KMS-11 (cell line): Measurements from ENCODE around the gene SLC37A3.

Experiments used
- H2AFZ ChIP-seq: fragments of 200-600 bp; sonication (generic); 2 replicates; pipeline ENCODE4 v1.6.1; 2016; ENCODE audit warnings: antibody characterized with exemption, mixed run types, low read depth
- H3K27ac ChIP-seq: fragments of 200-600 bp; sonication (generic); 2 replicates; pipeline ENCODE4 v1.6.1; 2016; ENCODE audit warnings: mild to moderate bottlenecking, mixed run types
- H3K27me3 ChIP-seq: fragments of 200-600 bp; sonication (generic); 2 replicates; pipeline ENCODE4 v1.6.1; 2017; ENCODE audit warnings: mild to moderate bottlenecking, low read depth, mixed run types, moderate library complexity; ENCODE audit not compliant: insufficient read depth
- H3K36me3 ChIP-seq: fragments of 200-600 bp; sonication (generic); 2 replicates; pipeline ENCODE4 v1.6.1; 2017; ENCODE audit warnings: mild to moderate bottlenecking, mixed run types; ENCODE audit not compliant: insufficient read depth
- H3K4me1 ChIP-seq: fragments of 200-600 bp; sonication (generic); 2 replicates; pipeline ENCODE4 v1.6.1; 2016; ENCODE audit warnings: mild to moderate bottlenecking, low read depth, mixed run types; ENCODE audit not compliant: poor library complexity, severe bottlenecking
- H3K4me2 ChIP-seq: fragments of 200-600 bp; sonication (generic); 2 replicates; pipeline ENCODE4 v1.7.0; 2016; ENCODE audit warnings: mild to moderate bottlenecking, mixed run types
- H3K4me3 ChIP-seq: fragments of 200-600 bp; sonication (generic); IDR thresholded peaks from 2 replicates; pipeline ENCODE4 v1.6.1; 2017; ENCODE audit warnings: low read depth, low read length, mixed read lengths; ENCODE audit not compliant: insufficient read depth
- H3K79me2 ChIP-seq: fragments of 200-600 bp; sonication (generic); 2 replicates; pipeline ENCODE4 v1.6.1; 2016; ENCODE audit warnings: low read depth, mixed run types; ENCODE audit not compliant: insufficient read depth
- H3K9ac ChIP-seq: fragments of 200-600 bp; sonication (generic); 2 replicates; pipeline ENCODE4 v1.6.1; 2016; ENCODE audit warnings: mild to moderate bottlenecking, mixed run types
- H4K20me1 ChIP-seq: fragments of 200-600 bp; sonication (generic); 2 replicates; pipeline ENCODE4 v1.6.1; 2016; ENCODE audit warnings: mild to moderate bottlenecking, mixed run types; ENCODE audit not compliant: insufficient read depth
- CTCF ChIP-seq: fragments of 200-600 bp; sonication (generic); conservative IDR thresholded peaks from 2 replicates; pipeline ENCODE4 v1.6.1; 2017; ENCODE audit warnings: low read depth, mild to moderate bottlenecking, antibody characterized with exemption, low read length, moderate library complexity, mixed read lengths

Gene SLC37A3

GRCh38 chr7:140333686-140334085 is 64.6 kb downstream of the SLC37A3 start:
- no peaks in the 10 kb centered on the region for H3K27me3 ChIP-seq
- H3K4me2 ChIP-seq: no peak overlapping the region
- no peaks in the 10 kb centered on the region for H3K4me1 ChIP-seq
- TF ChIP-seq CTCF: no peak
- H3K27ac ChIP-seq: no peak overlapping the region
- no peaks in the 10 kb centered on the region for H3K36me3 ChIP-seq
- H3K79me2 ChIP-seq: no peaks in the 10 kb centered on the region
- no peak overlapping the region for H3K4me3 ChIP-seq
- no peak overlapping the region for H2AFZ ChIP-seq
- H3K9ac ChIP-seq: no peak overlapping the region
- H4K20me1 ChIP-seq: no peaks in the 10 kb centered on the region

GRCh38 chr7:140333223-140333622 is 65.1 kb downstream of the SLC37A3 start:
- Histone ChIP-seq H4K20me1 (no peaks in the 10 kb centered on the region), H3K79me2 (no peaks in the 10 kb centered on the region)

GRCh38 chr7:140330595-140330994 is 67.7 kb downstream of the SLC37A3 start:
- H3K27me3 ChIP-seq: no peaks in the 10 kb centered on the region
- no peaks in the 10 kb centered on the region for H3K36me3 ChIP-seq
- H2AFZ ChIP-seq: no peak overlapping the region
- no peak overlapping the region for H3K27ac ChIP-seq
- peaks cover 6% of the 10 kb centered on the region for H3K4me1 ChIP-seq
- no peaks in the 10 kb centered on the region for H3K79me2 ChIP-seq
- TF ChIP-seq CTCF: no peak
- no peak overlapping the region for H3K4me3 ChIP-seq
- H4K20me1 ChIP-seq: no peaks in the 10 kb centered on the region
- no peak overlapping the region for H3K4me2 ChIP-seq
- H3K9ac ChIP-seq: no peak overlapping the region

More at GRCh38 chr7:140333223-140333622, 65.1 kb downstream of the SLC37A3 start:
- Histone ChIP-seq H3K9ac (no peak overlapping the region), H3K27ac (no peak overlapping the region), H3K4me2 (no peak overlapping the region), H3K4me1 (no peaks in the 10 kb centered on the region), H3K27me3 (no peaks in the 10 kb centered on the region), H3K4me3 (no peak overlapping the region), H3K36me3 (no peaks in the 10 kb centered on the region), H2AFZ (no peak overlapping the region)
- TF ChIP-seq CTCF: no peak

- Histone ChIP-seq H3K79me2 (no peaks in the 10 kb centered on the region), H3K27me3 (no peaks in the 10 kb centered on the region), H3K27ac (no peak overlapping the region), H4K20me1 (no peaks in the 10 kb centered on the region), H3K4me1 (peaks cover 7% of the 10 kb centered on the region), H3K36me3 (no peaks in the 10 kb centered on the region), H2AFZ (no peak overlapping the region), H3K4me3 (no peak overlapping the region), H3K9ac (no peak overlapping the region), H3K4me2 (no peak overlapping the region)
- no peak for TF ChIP-seq CTCF
These were observed 68.2 kb downstream of the SLC37A3 start for GRCh38 chr7:140330128-140330527.
